NB4 (cell line): ENCODE results near the gene NOTCH1.
A peak's percentile ranks its signal among the peaks of the same experiment; 100 is the strongest.

Experiments
- DNase-seq: peaks from one replicate; pipeline ENCODE4 v3.0.0; 2010; ENCODE audit warnings: low read depth
- H3K4me3 ChIP-seq: one replicate; pipeline ENCODE4 v1.5.1; 2011; ENCODE audit warnings: mild to moderate bottlenecking, low read depth, low read length, moderate library complexity
- CTCF ChIP-seq: IDR thresholded peaks from one replicate; pipeline ENCODE4 v1.5.1; 2012; ENCODE audit warnings: low read depth, low read length
- MYC ChIP-seq: IDR thresholded peaks from 2 replicates; pipeline ENCODE4 v1.6.1; 2011; ENCODE audit warnings: low read depth, low read length
- POLR2A ChIP-seq: IDR thresholded peaks from 2 replicates; pipeline ENCODE4 v1.6.1; 2011; ENCODE audit warnings: mild to moderate bottlenecking; ENCODE audit not compliant: insufficient read length; ENCODE audit errors: extremely low read depth
- TF ChIP-seq, protein P1 (sequence below): IDR thresholded peaks from 2 replicates; pipeline ENCODE4 v1.6.1; 2011; ENCODE audit warnings: low read depth, low read length

NOTCH1 gene

DNA sequence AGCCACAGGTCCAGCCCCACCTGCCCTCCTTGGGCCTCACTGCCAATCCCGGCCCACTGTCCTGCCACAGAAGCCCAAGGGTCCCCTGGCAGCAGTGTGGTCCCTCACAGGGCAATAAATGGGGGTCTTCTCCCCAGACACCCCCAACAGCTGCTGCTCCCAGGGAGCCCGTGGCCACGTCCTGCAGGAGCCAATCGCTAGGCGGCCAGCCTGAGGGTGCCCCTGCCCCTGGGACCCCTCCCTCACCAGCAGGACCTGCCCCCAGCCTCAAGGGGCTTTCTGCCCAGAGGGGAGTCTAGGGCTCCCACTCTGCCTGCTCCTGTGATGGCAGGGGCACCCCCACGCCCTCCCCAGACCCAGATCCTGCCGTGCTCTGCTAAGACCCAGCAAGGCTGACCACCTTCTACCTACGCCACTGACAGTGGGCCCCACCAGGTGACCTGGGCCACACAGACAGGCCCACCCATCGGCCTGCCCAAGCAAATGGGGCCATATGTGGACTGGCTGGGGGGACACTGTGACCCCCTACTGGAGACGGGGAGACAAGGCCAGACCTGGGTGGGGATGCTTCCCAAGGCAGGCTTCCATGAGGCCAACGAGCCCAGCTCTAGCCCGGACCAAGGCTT is 17.0 kb downstream of the NOTCH1 start:
- DNase-seq, result no peak
- no peak for TF ChIP-seq CTCF
- TF ChIP-seq MYC, result no peak
- TF ChIP-seq, protein P1, sequence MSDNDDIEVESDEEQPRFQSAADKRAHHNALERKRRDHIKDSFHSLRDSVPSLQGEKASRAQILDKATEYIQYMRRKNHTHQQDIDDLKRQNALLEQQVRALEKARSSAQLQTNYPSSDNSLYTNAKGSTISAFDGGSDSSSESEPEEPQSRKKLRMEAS, result no peak
- TF ChIP-seq POLR2A, result no peak
- H3K4me3 ChIP-seq, result no peak overlapping the region

GRCh38 chr9:136527721-136528710 is 17.8 kb downstream of the NOTCH1 start:
- no peak overlapping the region for H3K4me3 ChIP-seq
- TF ChIP-seq POLR2A (no peak), CTCF (no peak), MYC (no peak)
- TF ChIP-seq, protein P1, result no peak
- DNase-seq, result peak; percentile 36

DNA sequence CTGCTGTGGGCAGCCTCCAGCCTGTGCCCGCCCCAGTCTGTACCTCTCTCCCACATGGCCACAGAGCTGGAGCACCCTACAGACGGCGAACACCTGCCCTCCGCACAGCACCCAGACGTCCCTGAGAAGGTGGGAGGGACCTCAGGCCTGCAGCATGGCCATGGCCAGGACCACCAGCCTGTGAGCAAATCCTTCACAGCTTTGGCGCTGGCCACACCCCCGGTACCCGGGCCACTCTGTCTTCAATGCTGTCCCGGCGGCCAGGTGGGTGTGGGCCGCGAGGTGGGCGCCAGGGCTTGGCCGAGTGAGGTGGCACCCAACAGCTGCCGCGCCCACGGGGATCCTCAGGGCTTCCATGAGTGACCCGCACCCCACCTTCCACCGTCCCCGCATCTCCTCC is 18.7 kb downstream of the NOTCH1 start:
- no peak for DNase-seq
- H3K4me3 ChIP-seq, result no peak overlapping the region
- TF ChIP-seq, protein P1, result no peak
- TF ChIP-seq POLR2A (no peak), CTCF (no peak), MYC (no peak)

DNA sequence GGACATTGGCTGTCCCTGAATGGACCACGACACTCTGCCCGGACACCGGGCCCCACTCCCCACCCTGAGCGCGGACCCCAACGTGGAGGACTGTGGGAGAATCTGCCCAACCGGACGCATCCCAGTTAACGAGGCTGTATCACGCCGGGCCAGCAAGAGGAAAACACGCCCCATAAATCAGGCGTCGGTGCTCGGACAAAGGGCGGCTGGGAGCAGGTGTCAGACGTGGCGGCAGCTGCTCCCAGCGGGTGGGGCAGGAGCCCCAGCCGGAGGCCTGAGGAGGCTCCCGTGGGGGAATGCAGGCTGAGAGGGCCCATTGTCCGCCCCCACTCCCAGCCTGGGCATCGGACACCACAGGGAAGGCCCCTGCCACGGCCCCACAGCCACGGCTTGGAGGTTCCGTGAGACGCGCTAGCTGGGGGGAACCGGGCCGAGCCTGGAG is 19.2 kb downstream of the NOTCH1 start:
- H3K4me3 ChIP-seq, result no peak overlapping the region
- TF ChIP-seq MYC (no peak), CTCF (no peak), POLR2A (no peak)
- TF ChIP-seq, protein P1, result no peak
- no peak for DNase-seq

- TF ChIP-seq CTCF, result no peak
- TF ChIP-seq, protein P1, result no peak
- TF ChIP-seq MYC, result no peak
- no peak for TF ChIP-seq POLR2A
- H3K4me3 ChIP-seq, result no peak overlapping the region
- no peak for DNase-seq
These were observed 19.9 kb downstream of the NOTCH1 start for GRCh38 chr9:136525841-136526499.
